Esophagus squamous epithelium (tissue), 5 donors: ENCODE results near the gene CELA3B. TPM values are rescaled to one million over a fixed set of nuclear protein-coding genes. Genes with fewer than 3 reads are reported as not detected.

Source experiments
- DNase-seq: peaks from one replicate; lab custom pipeline; 2025; lab: John Stamatoyannopoulos, UW
- H3K27ac ChIP-seq, 4 donors: fragments of 200-600 bp; sonication (generic); one replicate each; pipeline ENCODE4 v1.5.1; 2016 to 2019; ENCODE audit warnings: mild to moderate bottlenecking in 1 of 4
- H3K27me3 ChIP-seq, 4 donors: fragments of 200-600 bp; sonication (generic); 1 replicate in 3 of 4; 2 replicates in 1 of 4; pipeline versions ENCODE4 v1.5.1 to v1.6.0; 2017 to 2021; ENCODE audit warnings: antibody characterized with exemption in 1 of 4
- H3K36me3 ChIP-seq, 3 donors: fragments of 200-600 bp; sonication (generic); one replicate each; pipeline ENCODE4 v1.5.1; 2016 to 2019
- H3K4me1 ChIP-seq, 3 donors: fragments of 200-600 bp; sonication (generic); one replicate each; pipeline ENCODE4 v1.5.1; 2017 to 2019
- H3K4me3 ChIP-seq, 4 donors: fragments of 200-600 bp; sonication (generic); 1 replicate in 3 of 4; 2 replicates in 1 of 4; pipeline ENCODE4 v1.5.1; 2016 to 2019; ENCODE audit warnings: mild to moderate bottlenecking in 2 of 4, moderate library complexity in 1 of 4
- H3K9me3 ChIP-seq, 3 donors: fragments of 200-600 bp; sonication (generic); one replicate each; pipeline ENCODE4 v1.5.1; 2016 to 2019
- CTCF ChIP-seq, 6 experiments: fragments of 450-650 bp in 4 of 6; fragments of 200-600 bp in 2 of 6; sonication (generic) in 2 of 6; IDR thresholded peaks; one replicate each; pipeline ENCODE4 v1.5.1; 2016 to 2019; ENCODE audit warnings: antibody characterized with exemption in 6 of 6, mild to moderate bottlenecking in 4 of 6, moderate library complexity in 4 of 6
- POLR2A ChIP-seq, 4 donors: fragments of 450-650 bp; IDR thresholded peaks; one replicate each; pipeline ENCODE4 v1.6.1; 2017; ENCODE audit warnings: antibody characterized with exemption in 4 of 4, mild to moderate bottlenecking in 4 of 4, moderate library complexity in 3 of 4
- WGBS, 2 donors: methylation state at CpG; one replicate each; pipeline ENCODE4 v1.1.5; 2018; 5-methylcytosine and 5-hydroxymethylcytosine counted together
- intact Hi-C: fragments of 100-400 bp; cut with DNase I; formaldehyde crosslinking; loops from one replicate; pipeline ENCODE4 v1.15.0; 2022
- total RNA-seq, 4 donors: library from RNA; depleted of rRNA; stranded (reverse); fragments of >200 nt; gene quantifications; one replicate each; pipeline ENCODE4 v1.1.0, GENCODE V29; 2016
- donor health status: DM: yes; HTN: yes; CAD: no.

The CELA3B gene
- total RNA-seq, 4 donors from 2014 or later, result not detected

DNA sequence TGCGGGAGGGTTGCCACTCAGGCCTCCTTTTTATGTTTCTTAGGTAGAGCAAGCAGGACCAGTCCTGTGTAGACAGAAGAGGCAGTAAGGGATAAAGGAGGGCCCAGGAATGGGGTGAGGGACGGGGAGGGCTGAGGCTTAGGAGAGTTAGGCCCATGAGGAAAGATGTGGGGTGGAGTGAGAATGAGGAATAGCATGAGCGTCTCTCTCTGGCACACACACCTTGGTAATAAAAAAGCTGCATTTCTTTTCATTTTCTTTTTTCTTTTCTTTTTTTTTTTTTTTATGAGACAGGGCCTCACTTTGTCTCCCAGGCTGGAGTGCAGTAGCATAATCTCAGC, 32.1 kb upstream of the CELA3B start:
- Histone ChIP-seq H3K9me3 (no peaks in the 10 kb centered on the region), H3K4me3 (no peak overlapping the region), H3K4me1 (peaks cover 5 to 66% (median 42%) of the 10 kb centered on the region in 3 donors), H3K27ac (peak overlapping the region; percentile 53 to 97 (median 84)), H3K27me3 (no peaks in the 10 kb centered on the region), H3K36me3 (no peaks in the 10 kb centered on the region)
- intact Hi-C loops, result no loop called here
- TF ChIP-seq CTCF (IDR thresholded peaks at IDR 0.05), result no peak
- TF ChIP-seq POLR2A (IDR thresholded peaks at IDR 0.05), result no peak
- no peak for DNase-seq
- 23 to 48% methylated on average over 3 of the region's 3 CpGs for WGBS, 2 donors

DNA sequence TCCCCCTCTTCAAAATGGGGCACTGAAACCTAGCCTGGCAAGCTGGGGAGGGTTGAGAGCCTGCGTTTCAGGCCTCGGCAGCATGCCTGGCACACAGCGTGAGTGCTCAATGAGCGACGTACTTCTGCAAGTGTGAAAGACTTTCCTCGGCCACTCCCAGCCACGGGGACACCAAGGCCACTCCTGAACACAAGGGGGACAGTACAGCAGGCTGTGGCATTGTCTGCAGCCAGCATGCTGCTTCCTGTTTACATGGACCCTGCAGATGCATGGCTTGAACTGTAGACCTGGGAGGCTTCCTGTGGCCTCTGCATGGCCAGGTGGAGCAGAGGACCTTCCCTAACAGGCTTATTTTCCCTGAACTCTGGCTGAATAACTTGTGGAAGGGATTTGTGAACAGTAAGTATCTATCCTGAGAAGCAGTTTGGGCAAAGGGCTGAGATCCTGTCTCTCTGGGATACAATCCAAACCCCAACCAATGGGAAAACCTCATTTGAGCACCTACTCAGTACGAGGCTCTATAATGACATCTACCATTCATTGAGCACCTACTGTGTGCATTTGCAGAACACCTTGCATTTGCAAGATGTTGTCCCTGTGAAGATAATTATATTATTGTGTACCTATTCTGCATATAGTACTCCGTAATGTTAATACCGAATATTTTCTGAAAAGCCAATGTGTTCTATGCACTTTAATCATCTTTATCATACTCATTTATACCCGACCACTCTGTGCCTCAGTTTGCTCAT, 29.8 kb upstream of the CELA3B start:
- H3K4me3 ChIP-seq, result no peak overlapping the region
- intact Hi-C loops, result no loop called here
- no peak for DNase-seq
- peak in 1 of 6 experiments; percentile 15 for TF ChIP-seq CTCF (IDR thresholded peaks at IDR 0.05)
- no peak for TF ChIP-seq POLR2A (IDR thresholded peaks at IDR 0.05)
- peak overlapping the region in 3 of 4 donors; percentile 24 to 59 (median 49) for H3K27ac ChIP-seq
- H3K9me3 ChIP-seq, result no peaks in the 10 kb centered on the region
- no peaks in the 10 kb centered on the region for H3K36me3 ChIP-seq
- 65 to 73% methylated on average over 11 of the region's 11 CpGs for WGBS, 2 donors
- peaks cover 0 to 43% (median 27%) of the 10 kb centered on the region in 3 donors for H3K4me1 ChIP-seq
- no peaks in the 10 kb centered on the region for H3K27me3 ChIP-seq

DNA sequence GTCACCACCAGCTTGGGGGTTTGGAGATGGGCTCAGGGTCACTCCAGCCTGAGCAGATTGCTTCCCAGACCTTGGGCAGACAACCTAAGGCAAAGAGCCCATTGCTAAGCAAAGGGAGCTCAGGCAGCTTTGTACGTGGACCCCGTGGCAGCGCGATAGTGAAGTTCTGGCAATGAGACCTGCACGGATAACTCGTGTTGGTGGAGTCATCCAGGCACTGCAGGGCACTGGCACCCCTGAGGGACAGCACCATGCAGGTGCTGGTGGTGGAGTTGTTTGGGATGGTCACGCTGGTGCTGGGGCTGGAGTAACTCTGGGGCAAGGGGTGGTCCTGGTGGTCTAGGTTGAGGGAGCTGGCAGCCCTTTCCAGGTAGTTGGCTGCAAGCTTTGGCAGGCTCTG, 26.1 kb upstream of the CELA3B start:
- Histone ChIP-seq H3K9me3 (no peaks in the 10 kb centered on the region), H3K27ac (no peak overlapping the region), H3K36me3 (no peaks in the 10 kb centered on the region), H3K4me1 (peaks cover 6 to 17% (median 9%) of the 10 kb centered on the region in 3 donors), H3K27me3 (no peaks in the 10 kb centered on the region), H3K4me3 (no peak overlapping the region)
- intact Hi-C loops, result no loop called here
- WGBS, 2 donors, result 97% methylated on average over 6 of the region's 7 CpGs; no CpG with 5 or more reads in 1 of the 2 donors
- DNase-seq, result no peak
- no peak for TF ChIP-seq CTCF (IDR thresholded peaks at IDR 0.05)
- no peak for TF ChIP-seq POLR2A (IDR thresholded peaks at IDR 0.05)

DNA sequence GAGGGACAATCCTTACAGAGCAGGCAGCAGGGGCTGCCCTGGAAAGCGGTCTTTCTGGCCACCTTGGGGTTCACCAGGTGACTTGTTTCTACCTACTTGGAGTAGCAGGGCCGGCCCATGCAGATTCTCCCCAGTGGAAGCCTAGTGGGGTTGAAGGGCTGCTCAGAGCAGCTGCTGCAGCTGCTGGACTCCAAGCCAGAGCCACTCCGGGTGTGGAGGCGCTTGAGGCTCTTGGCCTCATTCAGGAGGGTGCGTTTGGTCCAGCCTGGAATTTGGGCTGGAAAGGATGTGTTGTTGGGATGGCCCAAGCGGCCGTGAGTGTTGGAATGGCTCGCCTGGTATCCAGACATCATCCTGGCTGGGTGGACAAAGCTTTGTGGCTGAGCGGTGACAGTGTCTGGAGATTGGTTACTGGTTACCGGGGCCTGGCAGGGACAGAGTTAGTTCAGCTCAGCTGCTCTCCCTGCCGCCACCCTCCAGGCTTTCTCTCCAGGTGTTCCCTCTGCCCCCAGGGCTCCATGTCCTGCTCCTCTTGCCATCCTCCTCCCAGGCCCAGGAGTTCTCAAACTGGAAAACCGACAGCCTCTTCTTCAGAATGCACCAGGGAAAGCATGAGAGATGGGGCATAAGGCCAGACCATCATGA, 25.5 kb upstream of the CELA3B start:
- Histone ChIP-seq H3K36me3 (no peaks in the 10 kb centered on the region), H3K4me3 (no peak overlapping the region), H3K27me3 (no peaks in the 10 kb centered on the region), H3K9me3 (no peaks in the 10 kb centered on the region), H3K4me1 (peaks cover 12 to 23% (median 15%) of the 10 kb centered on the region in 3 donors), H3K27ac (no peak overlapping the region)
- TF ChIP-seq POLR2A (IDR thresholded peaks at IDR 0.05), result no peak
- no peak for TF ChIP-seq CTCF (IDR thresholded peaks at IDR 0.05)
- intact Hi-C loops, result no loop called here
- 79% methylated on average over 7 to 11 of the region's 12 CpGs for WGBS, 2 donors
- no peak for DNase-seq
